Esophagus muscularis mucosa (tissue), 4 donors: Measurements from ENCODE around the gene SMTN.

Source experiments
- CTCF ChIP-seq, 3 experiments: fragments of 200-600 bp in 2 of 3; fragments of 450-650 bp in 1 of 3; sonication (generic) in 2 of 3; IDR thresholded peaks; one replicate each; pipeline ENCODE4 v1.5.1; 2017 to 2019; ENCODE audit warnings: antibody characterized with exemption in 3 of 3, mild to moderate bottlenecking in 2 of 3, moderate library complexity in 1 of 3
- EP300 ChIP-seq: sonication (generic); formaldehyde crosslinking; IDR thresholded peaks from one replicate; pipeline ENCODE4 v1.6.1; 2017; ENCODE audit warnings: antibody characterized with exemption
- POLR2A ChIP-seq: fragments of 450-650 bp; IDR thresholded peaks from one replicate; pipeline ENCODE4 v1.6.1; 2017; ENCODE audit warnings: antibody characterized with exemption, moderate library complexity, mild to moderate bottlenecking, low read depth
- POLR2AphosphoS5 ChIP-seq, 2 donors: sonication (generic); formaldehyde crosslinking; IDR thresholded peaks; one replicate each; pipeline ENCODE4 v1.6.1; 2017; ENCODE audit warnings: antibody characterized with exemption in 2 of 2

GRCh38 chr22:31138126-31138525, 57.0 kb downstream of the SMTN start:
- TF ChIP-seq CTCF (IDR thresholded peaks at IDR 0.05) = no peak
- no peak for TF ChIP-seq POLR2A
- no peak for TF ChIP-seq POLR2AphosphoS5 (IDR thresholded peaks at IDR 0.05)
- TF ChIP-seq EP300 = no peak
